IMR-90 (cell line): ENCODE measurements around the gene CTRB1. TPM values are rescaled to one million over a fixed set of nuclear protein-coding genes. Genes with fewer than 3 reads are reported as not detected.

Source experiments
- ATAC-seq: fragments of 200-7000 bp; cut with Tn5 transposase; 2 replicates; pipeline ENCODE4 v1.9.1; 2020; ENCODE audit warnings: low read depth, mild to moderate bottlenecking, moderate library complexity
- BruUV-seq: library from RNA; stranded (reverse); fragments of 400-500 nt; replicated peaks from 2 replicates; lab custom pipeline; 2021; lab: Mats Ljungman, UMichigan
- CTCF ChIA-PET: fragments of 300-600 bp; formaldehyde crosslinking; extraction: SDS; loops from one replicate; lab custom pipeline; 2021; ENCODE audit warnings: antibody characterized with exemption; lab: Yijun Ruan, JAX
- POLR2A ChIA-PET: fragments of 300-600 bp; sonication (Branson Sonifier 250); formaldehyde crosslinking; loops from one replicate; lab custom pipeline; 2022; ENCODE audit warnings: antibody characterized with exemption; ENCODE audit not compliant: unreplicated experiment; lab: Charles Lee
- DNase-seq: peaks from one replicate; pipeline ENCODE4 v3.0.0; 2013
- H2AFZ ChIP-seq: replicated peaks from 2 replicates; pipeline ENCODE3; 2013; ENCODE audit warnings: low read length, mild to moderate bottlenecking; ENCODE audit not compliant: poor library complexity
- H2AK5ac ChIP-seq: 2 replicates; pipeline ENCODE4 v1.6.1; 2013; ENCODE audit warnings: low read depth, low read length, inconsistent platforms
- H2AK9ac ChIP-seq: replicated peaks from 2 replicates; pipeline ENCODE3; 2013; ENCODE audit warnings: mild to moderate bottlenecking, low read depth, low read length, moderate library complexity; ENCODE audit not compliant: poor library complexity
- H2BK120ac ChIP-seq: 2 replicates; pipeline ENCODE4 v1.6.1; 2013; ENCODE audit warnings: low read depth, low read length, inconsistent platforms
- H2BK15ac ChIP-seq: 3 replicates; pipeline ENCODE4 v1.6.1; 2013; ENCODE audit warnings: low read depth, low read length, inconsistent platforms
- H2BK20ac ChIP-seq: 2 replicates; pipeline ENCODE4 v1.6.1; 2013; ENCODE audit warnings: low read depth, mild to moderate bottlenecking, inconsistent platforms, low read length, moderate library complexity
- H2BK5ac ChIP-seq: 2 replicates; pipeline ENCODE4 v1.6.1; 2013; ENCODE audit warnings: mild to moderate bottlenecking, low read depth, low read length, inconsistent platforms; ENCODE audit not compliant: poor library complexity, severe bottlenecking
- H3K14ac ChIP-seq: replicated peaks from 2 replicates; pipeline ENCODE4 v1.6.1; 2013; ENCODE audit warnings: low read depth, low read length, inconsistent platforms
- H3K18ac ChIP-seq: 2 replicates; pipeline ENCODE4 v1.6.1; 2013; ENCODE audit warnings: low read depth, low read length, control low read depth
- H3K23ac ChIP-seq: 2 replicates; pipeline ENCODE4 v1.6.1; 2013; ENCODE audit warnings: low read depth, low read length, inconsistent platforms
- H3K27ac ChIP-seq: 2 replicates; pipeline ENCODE4 v1.5.1; 2013; ENCODE audit warnings: mild to moderate bottlenecking, control low read depth, low read length; ENCODE audit not compliant: insufficient read depth
- H3K27me3 ChIP-seq: 2 replicates; pipeline ENCODE4 v1.6.1; 2013; ENCODE audit warnings: low read length; ENCODE audit not compliant: control insufficient read depth, insufficient read depth
- H3K36me3 ChIP-seq: 2 replicates; pipeline ENCODE4 v1.6.1; 2013; ENCODE audit warnings: low read length, mixed read lengths; ENCODE audit not compliant: control insufficient read depth, insufficient read depth
- H3K4ac ChIP-seq: 2 replicates; pipeline ENCODE4 v1.6.1; 2013; ENCODE audit warnings: low read depth, low read length, inconsistent platforms
- H3K4me1 ChIP-seq: 2 replicates; pipeline ENCODE4 v1.6.1; 2013; ENCODE audit warnings: low read length, mixed read lengths; ENCODE audit not compliant: control insufficient read depth, insufficient read depth
- H3K4me2 ChIP-seq: 2 replicates; pipeline ENCODE4 v1.6.1; 2013; ENCODE audit warnings: low read depth, mild to moderate bottlenecking, control low read depth, low read length, moderate library complexity
- H3K4me3 ChIP-seq: 2 replicates; pipeline ENCODE4 v1.5.1; 2013; ENCODE audit warnings: low read depth, mild to moderate bottlenecking, control low read depth, low read length, moderate library complexity; ENCODE audit not compliant: insufficient read depth
- H3K56ac ChIP-seq: 2 replicates; pipeline ENCODE4 v1.6.1; 2013; ENCODE audit warnings: low read length, inconsistent platforms; ENCODE audit not compliant: insufficient read depth; ENCODE audit errors: extremely low read depth
- H3K79me1 ChIP-seq, 2 experiments: 2 replicates each; pipeline ENCODE4 v1.6.1; 2013; ENCODE audit warnings: low read length in 2 of 2, inconsistent platforms in 1 of 2, low read depth in 1 of 2
- H3K9ac ChIP-seq: 2 replicates; pipeline ENCODE4 v1.6.1; 2013; ENCODE audit warnings: low read depth, low read length, control low read depth
- H3K9me1 ChIP-seq: 2 replicates; pipeline ENCODE4 v1.6.1; 2013; ENCODE audit warnings: low read length, inconsistent platforms; ENCODE audit not compliant: insufficient read depth
- H3K9me3 ChIP-seq: 2 replicates; pipeline ENCODE4 v1.6.1; 2013; ENCODE audit warnings: low read length; ENCODE audit not compliant: control insufficient read depth, insufficient read depth
- H4K20me1 ChIP-seq: 2 replicates; pipeline ENCODE4 v1.6.1; 2013; ENCODE audit warnings: low read length, inconsistent platforms; ENCODE audit not compliant: insufficient read depth
- H4K5ac ChIP-seq: 2 replicates; pipeline ENCODE4 v1.6.1; 2013; ENCODE audit warnings: mild to moderate bottlenecking, low read depth, low read length, control low read depth
- H4K8ac ChIP-seq, 2 experiments: 2 replicates each; pipeline ENCODE4 v1.6.1; 2013; ENCODE audit warnings: low read depth in 2 of 2, low read length in 2 of 2, control low read depth in 1 of 2, inconsistent platforms in 1 of 2
- H4K91ac ChIP-seq: 2 replicates; pipeline ENCODE4 v1.6.1; 2013; ENCODE audit warnings: low read depth, low read length, inconsistent platforms; ENCODE audit not compliant: insufficient read depth
- MAFK ChIP-seq: IDR thresholded peaks from 2 replicates; pipeline ENCODE4 v1.6.1; 2012; ENCODE audit warnings: low read depth, low read length, improper control_type of control experiment
- WGBS, 2 experiments: methylation state at CpG; one replicate each; pipeline versions ENCODE4 v1.1.5 to v1.1.7; 2013; ENCODE audit warnings: missing lambda C conversion rate in 2 of 2; ENCODE audit not compliant: insufficient read length in 1 of 2; ENCODE audit errors: extremely low coverage in 2 of 2; 5-methylcytosine and 5-hydroxymethylcytosine counted together
- dilution Hi-C: fragments of 300-500 bp; cut with HindIII; formaldehyde crosslinking; loops from one replicate; pipeline ENCODE4 v1.14.3; 2018; ENCODE audit warnings: low sequenced_read_pairs; ENCODE audit not compliant: unreplicated experiment
- in situ Hi-C: fragments of 300-500 bp; cut with MboI; formaldehyde crosslinking; loops from 3 replicates; pipeline ENCODE4 v1.14.3; 2019; ENCODE audit warnings: low sequenced_read_pairs, inconsistent platforms, mixed read lengths
- intact Hi-C: fragments of 100-400 bp; cut with micrococcal nuclease; formaldehyde crosslinking; loops from 2 replicates; pipeline ENCODE4 v1.10.0; 2022
- polyA plus RNA-seq, 3 experiments: library from polyadenylated mRNA; depleted of rRNA; stranded (reverse); fragments of >200 nt; gene quantifications; 2 replicates each; pipeline ENCODE4 v1.2.3, GENCODE V29; 2012; ENCODE audit warnings: low replicate concordance in 1 of 3
- total RNA-seq: library from RNA; depleted of rRNA; stranded (reverse); fragments of >200 nt; gene quantifications from 2 replicates; pipeline ENCODE4 v1.2.3, GENCODE V29; 2012
- TF ChIP-seq, protein P1 (sequence below): fragments of 150-350 bp; IDR thresholded peaks from 2 replicates; pipeline ENCODE4 v1.6.1; 2017; ENCODE audit warnings: mild to moderate bottlenecking, antibody characterized with exemption, low read length, low read depth

The CTRB1 gene
- total and polyA plus RNA-seq, 2 of the 4 experiments (the other 2 are of a cell fraction): not detected

DNA sequence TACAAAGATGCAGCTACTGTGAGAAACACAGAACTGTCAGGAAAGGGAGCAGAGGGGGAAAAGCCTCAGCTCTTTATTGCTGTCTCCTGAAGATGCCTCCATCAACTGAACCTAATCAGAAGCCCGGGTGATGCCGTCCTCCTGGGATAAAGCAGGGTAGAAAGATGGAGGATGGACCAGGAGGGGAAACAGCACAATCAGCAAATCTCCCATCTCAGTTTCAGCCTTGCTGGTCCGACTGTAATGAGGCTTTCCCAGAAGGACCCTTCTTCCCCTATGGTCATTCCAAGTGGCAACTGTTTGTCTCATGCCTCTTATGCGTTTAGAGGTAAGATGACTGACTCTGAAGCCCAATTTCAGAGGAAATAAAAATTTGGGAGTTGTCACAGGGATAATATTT, 46.2 kb upstream of the CTRB1 start:
- Histone ChIP-seq H2AFZ (no peak overlapping the region), H3K23ac (no peak overlapping the region), H3K14ac (no peak overlapping the region), H4K8ac (no peak overlapping the region), H3K36me3 (peaks cover 25% of the 10 kb centered on the region), H3K9ac (no peak overlapping the region), H4K20me1 (no peaks in the 10 kb centered on the region), H4K5ac (no peak overlapping the region), H3K4me2 (no peak overlapping the region), H3K27me3 (no peaks in the 10 kb centered on the region), H3K27ac (no peak overlapping the region), H3K4ac (no peak overlapping the region), H2BK20ac (no peak overlapping the region), H2AK9ac (no peak overlapping the region), H2BK15ac (no peak overlapping the region), H2BK5ac (no peak overlapping the region), H3K4me1 (no peaks in the 10 kb centered on the region), H3K18ac (no peak overlapping the region), H2AK5ac (no peak overlapping the region), H3K56ac (no peak overlapping the region), H3K4me3 (no peak overlapping the region), H2BK120ac (no peak overlapping the region), H3K9me3 (peaks cover 75% of the 10 kb centered on the region), H3K9me1 (no peaks in the 10 kb centered on the region), H3K79me1 (0 out of 4 replicates have a peak, but pooled peaks cover 0 to under 1% of the 10 kb centered on the region in 2 experiments), H4K91ac (no peak overlapping the region)
- 0 out of 2 replicates have a peak, but pooled peaks have one; percentile 37 for TF ChIP-seq MAFK
- TF ChIP-seq, protein P1, sequence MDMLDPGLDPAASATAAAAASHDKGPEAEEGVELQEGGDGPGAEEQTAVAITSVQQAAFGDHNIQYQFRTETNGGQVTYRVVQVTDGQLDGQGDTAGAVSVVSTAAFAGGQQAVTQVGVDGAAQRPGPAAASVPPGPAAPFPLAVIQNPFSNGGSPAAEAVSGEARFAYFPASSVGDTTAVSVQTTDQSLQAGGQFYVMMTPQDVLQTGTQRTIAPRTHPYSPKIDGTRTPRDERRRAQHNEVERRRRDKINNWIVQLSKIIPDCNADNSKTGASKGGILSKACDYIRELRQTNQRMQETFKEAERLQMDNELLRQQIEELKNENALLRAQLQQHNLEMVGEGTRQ: no peak
- DNase-seq (no peak), ATAC-seq (no peak)
- in situ Hi-C loops (no loop called here), dilution Hi-C loops (no loop called here), intact Hi-C loops (no loop called here)
- ChIA-PET CTCF (no interaction called here), POLR2A (no interaction called here)
- whole genome bisulfite sequencing, 2 experiments: no CpG with 5 or more reads among the region's 4 CpGs
- BruUV-seq: no TSS peak
